Osteoblast (primary cell): Measurements from ENCODE around the gene EXOSC7. TPM values are rescaled to one million over a fixed set of nuclear protein-coding genes. Genes with fewer than 3 reads are reported as not detected.

Experiments
- DNase-seq: peaks from one replicate; pipeline ENCODE4 v3.0.0; 2011; ENCODE audit warnings: low spot score, mixed read lengths; ENCODE audit not compliant: insufficient read length; ENCODE audit errors: missing footprints
- H2AFZ ChIP-seq: 2 replicates; pipeline ENCODE4 v1.6.0; 2011; ENCODE audit warnings: mild to moderate bottlenecking, low read length
- H3K27ac ChIP-seq: 2 replicates; pipeline ENCODE4 v1.5.1; 2011; ENCODE audit warnings: mild to moderate bottlenecking, low read depth, low read length, moderate library complexity
- H3K27me3 ChIP-seq: 2 replicates; pipeline ENCODE4 v1.6.0; 2012; ENCODE audit warnings: mild to moderate bottlenecking, control low read depth, inconsistent platforms, low read length, moderate library complexity; ENCODE audit not compliant: insufficient read depth
- H3K36me3 ChIP-seq: 2 replicates; pipeline ENCODE4 v1.5.1; 2011; ENCODE audit warnings: mild to moderate bottlenecking, low read length, control low read depth, moderate library complexity; ENCODE audit not compliant: insufficient read depth
- H3K4me1 ChIP-seq: 2 replicates; pipeline ENCODE4 v1.5.1; 2011; ENCODE audit warnings: mild to moderate bottlenecking, low read length, control low read depth, moderate library complexity; ENCODE audit not compliant: insufficient read depth
- H3K4me2 ChIP-seq: 2 replicates; pipeline ENCODE4 v1.6.0; 2011; ENCODE audit warnings: mild to moderate bottlenecking, low read length; ENCODE audit not compliant: insufficient read depth
- H3K4me3 ChIP-seq: fragments of 200-600 bp; sonication (generic); 3 replicates; pipeline ENCODE4 v1.5.1; 2012; ENCODE audit warnings: mild to moderate bottlenecking, low read length, inconsistent platforms; ENCODE audit not compliant: insufficient read depth
- H3K79me2 ChIP-seq: 2 replicates; pipeline ENCODE4 v1.6.0; 2012; ENCODE audit warnings: mild to moderate bottlenecking, low read length, control low read depth, inconsistent platforms; ENCODE audit not compliant: insufficient read depth
- H3K9me3 ChIP-seq: 2 replicates; pipeline ENCODE4 v1.5.1; 2011; ENCODE audit warnings: low read depth, low read length, control low read depth
- H4K20me1 ChIP-seq: 2 replicates; pipeline ENCODE4 v1.6.0; 2012; ENCODE audit warnings: mild to moderate bottlenecking, low read length, control low read depth; ENCODE audit not compliant: insufficient read depth
- CTCF ChIP-seq: IDR thresholded peaks from 2 replicates; pipeline ENCODE4 v1.5.1; 2011; ENCODE audit warnings: mild to moderate bottlenecking, low read depth, low read length, moderate library complexity; ENCODE audit errors: extremely low read depth
- total RNA-seq: library from RNA; depleted of rRNA; stranded (reverse); fragments of >200 nt; gene quantifications from 2 replicates; pipeline ENCODE4 v1.2.3, GENCODE V29; 2012

EXOSC7 gene
- total RNA-seq, 1 donor, result 31.8 TPM

- no peak for TF ChIP-seq CTCF
- no peak overlapping the region for H2AFZ ChIP-seq
- peaks cover 42% of the 10 kb centered on the region for H4K20me1 ChIP-seq
- H3K4me2 ChIP-seq, result no peak overlapping the region
- no peak overlapping the region for H3K4me3 ChIP-seq
- no peak overlapping the region for H3K27ac ChIP-seq
- peaks cover 9% of the 10 kb centered on the region for H3K36me3 ChIP-seq
- no peak for DNase-seq
- no peaks in the 10 kb centered on the region for H3K9me3 ChIP-seq
- H3K79me2 ChIP-seq, result peaks cover 48% of the 10 kb centered on the region
- H3K4me1 ChIP-seq, result peaks cover 10% of the 10 kb centered on the region
- no peaks in the 10 kb centered on the region for H3K27me3 ChIP-seq
Observed at GRCh38 chr3:44955917-44956316, 20.1 kb upstream of the EXOSC7 start.

GRCh38 chr3:44957986-44958385, 18.1 kb upstream of the EXOSC7 start:
- peaks cover 12% of the 10 kb centered on the region for H3K4me1 ChIP-seq
- H3K4me3 ChIP-seq, result no peak overlapping the region
- no peaks in the 10 kb centered on the region for H3K9me3 ChIP-seq
- no peak for DNase-seq
- H3K27ac ChIP-seq, result no peak overlapping the region
- TF ChIP-seq CTCF, result no peak
- peaks cover 40% of the 10 kb centered on the region for H4K20me1 ChIP-seq
- H3K4me2 ChIP-seq, result no peak overlapping the region
- H3K27me3 ChIP-seq, result no peaks in the 10 kb centered on the region
- H3K79me2 ChIP-seq, result peaks cover 61% of the 10 kb centered on the region
- peaks cover 9% of the 10 kb centered on the region for H3K36me3 ChIP-seq
- no peak overlapping the region for H2AFZ ChIP-seq

- no peak for DNase-seq
- peaks cover 40% of the 10 kb centered on the region for H4K20me1 ChIP-seq
- no peak overlapping the region for H3K27ac ChIP-seq
- H3K4me2 ChIP-seq, result no peak overlapping the region
- H3K4me3 ChIP-seq, result no peak overlapping the region
- no peak for TF ChIP-seq CTCF
- no peak overlapping the region for H2AFZ ChIP-seq
- no peaks in the 10 kb centered on the region for H3K9me3 ChIP-seq
- H3K79me2 ChIP-seq, result peaks cover 63% of the 10 kb centered on the region
- H3K36me3 ChIP-seq, result peaks cover 9% of the 10 kb centered on the region
- H3K4me1 ChIP-seq, result peaks cover 14% of the 10 kb centered on the region
- no peaks in the 10 kb centered on the region for H3K27me3 ChIP-seq
Observed at GRCh38 chr3:44958386-44958785, 17.7 kb upstream of the EXOSC7 start.

GRCh38 chr3:44960387-44961026, 15.5 kb upstream of the EXOSC7 start:
- H3K36me3 ChIP-seq, result peaks cover 9% of the 10 kb centered on the region
- DNase-seq, result no peak
- H3K27ac ChIP-seq, result no peak overlapping the region
- H3K79me2 ChIP-seq, result peaks cover 74% of the 10 kb centered on the region
- no peak overlapping the region for H2AFZ ChIP-seq
- peaks cover 14% of the 10 kb centered on the region for H3K4me1 ChIP-seq
- H3K9me3 ChIP-seq, result no peaks in the 10 kb centered on the region
- H3K4me3 ChIP-seq, result no peak overlapping the region
- H3K4me2 ChIP-seq, result no peak overlapping the region
- H3K27me3 ChIP-seq, result no peaks in the 10 kb centered on the region
- no peak for TF ChIP-seq CTCF
- H4K20me1 ChIP-seq, result peaks cover 53% of the 10 kb centered on the region
